GM23338 (cell line): ENCODE measurements around the gene SERPINA1. TPM values are rescaled to one million over a fixed set of nuclear protein-coding genes. Genes with fewer than 3 reads are reported as not detected.

ENCODE experiments used
- ATAC-seq: fragments of 200-7000 bp; cut with Tn5 transposase; 3 replicates; pipeline ENCODE4 v1.9.1; 2020
- DNase-seq: peaks from one replicate; pipeline ENCODE4 v3.0.0-alpha.2; 2015; ENCODE audit warnings: low spot score
- H2AFZ ChIP-seq: fragments of 200-600 bp; sonication (generic); 2 replicates; pipeline ENCODE4 v1.8.0; 2016; ENCODE audit warnings: antibody characterized with exemption, mild to moderate bottlenecking, moderate library complexity
- H3F3A ChIP-seq: fragments of 200-600 bp; sonication (generic); replicated peaks from 2 replicates; pipeline ENCODE4 v1.8.0; 2017; ENCODE audit warnings: antibody characterized with exemption, mixed run types, low read depth
- H3K27ac ChIP-seq: fragments of 200-600 bp; sonication (generic); 2 replicates; pipeline ENCODE4 v1.6.1; 2016; ENCODE audit warnings: low read depth
- H3K27me3 ChIP-seq: fragments of 200-600 bp; sonication (generic); 2 replicates; pipeline ENCODE4 v1.8.0; 2016; ENCODE audit warnings: mild to moderate bottlenecking, mixed run types, moderate library complexity; ENCODE audit not compliant: insufficient read depth
- H3K36me3 ChIP-seq: fragments of 200-600 bp; sonication (generic); 2 replicates; pipeline ENCODE4 v1.8.0; 2016; ENCODE audit warnings: mild to moderate bottlenecking; ENCODE audit not compliant: insufficient read depth
- H3K4me1 ChIP-seq: fragments of 200-600 bp; sonication (generic); 2 replicates; pipeline ENCODE4 v1.8.0; 2016; ENCODE audit warnings: mild to moderate bottlenecking, moderate library complexity; ENCODE audit not compliant: insufficient read depth
- H3K4me2 ChIP-seq: fragments of 200-600 bp; sonication (generic); 2 replicates; pipeline ENCODE4 v1.7.1; 2017; ENCODE audit warnings: mixed run types
- H3K4me3 ChIP-seq: fragments of 200-600 bp; sonication (generic); 2 replicates; pipeline ENCODE4 v1.6.1; 2016; ENCODE audit warnings: mixed run types
- H3K79me2 ChIP-seq: fragments of 200-600 bp; sonication (generic); replicated peaks from 2 replicates; pipeline ENCODE4 v1.8.0; 2017; ENCODE audit warnings: mild to moderate bottlenecking; ENCODE audit not compliant: insufficient read depth
- H3K9me2 ChIP-seq: fragments of 200-600 bp; sonication (generic); 2 replicates; pipeline ENCODE4 v1.8.0; 2017; ENCODE audit not compliant: insufficient read depth
- H4K20me1 ChIP-seq: fragments of 200-600 bp; sonication (generic); replicated peaks from 2 replicates; pipeline ENCODE4 v1.8.0; 2017; ENCODE audit warnings: mild to moderate bottlenecking; ENCODE audit not compliant: insufficient read depth
- H3K27ac Mint-ChIP-seq: 2 replicates; pipeline ENCODE4 v1.8.0; 2020; ENCODE audit warnings: inconsistent platforms, mild to moderate bottlenecking, moderate library complexity, mixed read lengths
- H3K27me3 Mint-ChIP-seq: 3 replicates; pipeline ENCODE4 v1.8.0; 2022; ENCODE audit warnings: low read depth, mild to moderate bottlenecking, moderate library complexity, mixed read lengths, inconsistent platforms; ENCODE audit not compliant: insufficient read depth, poor library complexity
- H3K36me3 Mint-ChIP-seq: 3 replicates; pipeline ENCODE4 v1.8.0; 2021; ENCODE audit warnings: low read depth, mild to moderate bottlenecking, inconsistent platforms, moderate library complexity, mixed read lengths
- H3K4me1 Mint-ChIP-seq: 3 replicates; pipeline ENCODE4 v1.8.0; 2020; ENCODE audit warnings: mild to moderate bottlenecking, inconsistent platforms, mixed read lengths
- H3K4me3 Mint-ChIP-seq: 3 replicates; pipeline ENCODE4 v1.8.0; 2021; ENCODE audit warnings: moderate library complexity, mild to moderate bottlenecking, inconsistent platforms, mixed read lengths
- H3K9me3 Mint-ChIP-seq: 3 replicates; pipeline ENCODE4 v1.8.0; 2020; ENCODE audit warnings: moderate library complexity, mild to moderate bottlenecking, inconsistent platforms, mixed read lengths
- CREB1 ChIP-seq: fragments of 250-450 bp; sonication (Bioruptor Pico); IDR thresholded peaks from 2 replicates; pipeline ENCODE4 v1.5.0; 2020; ENCODE audit warnings: low read depth, mild to moderate bottlenecking, moderate library complexity
- EZH2 ChIP-seq: fragments of 200-600 bp; sonication (generic); IDR thresholded peaks from one replicate; pipeline ENCODE4 v1.8.0; 2017; ENCODE audit warnings: antibody characterized with exemption, mild to moderate bottlenecking, low read depth; ENCODE audit not compliant: unreplicated experiment
- JUNB ChIP-seq: IDR thresholded peaks from one replicate; pipeline ENCODE4 v1.6.1; 2016; ENCODE audit warnings: antibody characterized with exemption; ENCODE audit not compliant: unreplicated experiment
- NANOG ChIP-seq: IDR thresholded peaks from 2 replicates; pipeline ENCODE4 v1.6.1; 2016; ENCODE audit warnings: antibody characterized with exemption, borderline replicate concordance
- POLR2AphosphoS5 ChIP-seq: IDR thresholded peaks from 2 replicates; pipeline ENCODE4 v1.6.1; 2016; ENCODE audit warnings: antibody characterized with exemption, low read depth
- STAT1 ChIP-seq: IDR thresholded peaks from one replicate; pipeline ENCODE4 v1.6.1; 2016; ENCODE audit warnings: antibody characterized with exemption; ENCODE audit not compliant: unreplicated experiment
- ZNF114 ChIP-seq: fragments of 250-450 bp; sonication (Bioruptor Pico); IDR thresholded peaks from 2 replicates; pipeline ENCODE4 v1.5.0; 2020; ENCODE audit warnings: mild to moderate bottlenecking, moderate library complexity
- polyA plus RNA-seq: library from polyadenylated mRNA; unstranded; fragments of >200 nt; fragmentation: Nextera tagmentation; extraction: Ambion mirVana; gene quantifications from 2 replicates; pipeline ENCODE4 v1.2.1, GENCODE V29; 2016
- total RNA-seq: library from RNA; depleted of rRNA; stranded (reverse); fragments of >200 nt; shearing (Covaris generic); gene quantifications from 2 replicates; pipeline ENCODE4 v1.2.3, GENCODE V29; 2014
- TF ChIP-seq, protein P1 (sequence below): IDR thresholded peaks from 2 replicates; pipeline ENCODE4 v1.6.1; 2016; ENCODE audit warnings: antibody characterized with exemption
- TF ChIP-seq, protein P2 (sequence below): IDR thresholded peaks from one replicate; pipeline ENCODE4 v1.6.1; 2018; ENCODE audit warnings: antibody characterized with exemption; ENCODE audit not compliant: unreplicated experiment
- TF ChIP-seq, protein P3 (sequence below), 2 experiments: fragments of 200-600 bp in 1 of 2; sonication (generic) in 1 of 2; conservative IDR thresholded peaks; 2 replicates each; pipeline versions ENCODE4 v1.5.1 to v1.6.1; 2016 to 2017; ENCODE audit warnings: antibody characterized with exemption in 2 of 2, low read depth in 2 of 2, mild to moderate bottlenecking in 2 of 2, moderate library complexity in 1 of 2

SERPINA1 gene
- total and polyA plus RNA-seq, 2 experiments from 2014 or later: not detected

GRCh38 chr14:94330857-94331256 is 57.5 kb downstream of the SERPINA1 start:
- DNase-seq: no peak
- no peaks in the 10 kb centered on the region for H3K9me3 Mint-ChIP-seq
- H3K36me3 Mint-ChIP-seq: no peaks in the 10 kb centered on the region

DNA sequence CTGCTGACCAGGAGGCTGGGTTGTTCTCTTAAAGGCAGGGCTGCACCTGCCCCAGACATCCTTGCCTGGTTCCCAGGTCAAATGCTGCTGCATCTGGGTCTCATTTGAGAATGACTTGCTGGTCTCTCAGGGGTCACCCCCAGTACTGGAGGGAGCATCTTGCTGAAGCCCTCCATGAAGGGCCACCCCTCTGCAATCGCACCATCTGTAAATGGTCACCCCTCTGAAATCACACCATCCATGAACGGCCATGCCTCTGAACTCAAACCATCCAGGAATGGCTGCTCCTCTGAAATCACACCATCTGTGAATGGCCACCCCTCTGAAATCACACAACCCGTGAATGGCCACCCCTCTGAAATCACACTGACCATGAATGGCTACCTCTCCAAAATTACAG is 58.0 kb downstream of the SERPINA1 start:
- Mint-ChIP-seq H3K36me3 (no peaks in the 10 kb centered on the region), H3K4me3 (no peak overlapping the region), H3K4me1 (peaks cover 6% of the 10 kb centered on the region; the same call in 2 of the 3 replicates), H3K9me3 (no peaks in the 10 kb centered on the region), H3K27me3 (peaks cover 3% of the 10 kb centered on the region), H3K27ac (no peak overlapping the region)
- Histone ChIP-seq H3K4me3 (no peak overlapping the region), H4K20me1 (no peaks in the 10 kb centered on the region), H3K27ac (no peak overlapping the region), H3K4me2 (no peak overlapping the region), H3K79me2 (no peaks in the 10 kb centered on the region), H2AFZ (no peak overlapping the region), H3F3A (no peaks in the 10 kb centered on the region), H3K4me1 (no peaks in the 10 kb centered on the region), H3K36me3 (no peaks in the 10 kb centered on the region), H3K27me3 (no peaks in the 10 kb centered on the region), H3K9me2 (no peaks in the 10 kb centered on the region)
- ATAC-seq: no peak
- no peak for DNase-seq
- TF ChIP-seq STAT1: no peak
- TF ChIP-seq JUNB: no peak
- no peak for TF ChIP-seq ZNF114 (CRISPR knock-in tag)
- no peak for TF ChIP-seq NANOG
- TF ChIP-seq, protein P1, sequence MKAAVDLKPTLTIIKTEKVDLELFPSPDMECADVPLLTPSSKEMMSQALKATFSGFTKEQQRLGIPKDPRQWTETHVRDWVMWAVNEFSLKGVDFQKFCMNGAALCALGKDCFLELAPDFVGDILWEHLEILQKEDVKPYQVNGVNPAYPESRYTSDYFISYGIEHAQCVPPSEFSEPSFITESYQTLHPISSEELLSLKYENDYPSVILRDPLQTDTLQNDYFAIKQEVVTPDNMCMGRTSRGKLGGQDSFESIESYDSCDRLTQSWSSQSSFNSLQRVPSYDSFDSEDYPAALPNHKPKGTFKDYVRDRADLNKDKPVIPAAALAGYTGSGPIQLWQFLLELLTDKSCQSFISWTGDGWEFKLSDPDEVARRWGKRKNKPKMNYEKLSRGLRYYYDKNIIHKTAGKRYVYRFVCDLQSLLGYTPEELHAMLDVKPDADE: no peak
- TF ChIP-seq, protein P2, sequence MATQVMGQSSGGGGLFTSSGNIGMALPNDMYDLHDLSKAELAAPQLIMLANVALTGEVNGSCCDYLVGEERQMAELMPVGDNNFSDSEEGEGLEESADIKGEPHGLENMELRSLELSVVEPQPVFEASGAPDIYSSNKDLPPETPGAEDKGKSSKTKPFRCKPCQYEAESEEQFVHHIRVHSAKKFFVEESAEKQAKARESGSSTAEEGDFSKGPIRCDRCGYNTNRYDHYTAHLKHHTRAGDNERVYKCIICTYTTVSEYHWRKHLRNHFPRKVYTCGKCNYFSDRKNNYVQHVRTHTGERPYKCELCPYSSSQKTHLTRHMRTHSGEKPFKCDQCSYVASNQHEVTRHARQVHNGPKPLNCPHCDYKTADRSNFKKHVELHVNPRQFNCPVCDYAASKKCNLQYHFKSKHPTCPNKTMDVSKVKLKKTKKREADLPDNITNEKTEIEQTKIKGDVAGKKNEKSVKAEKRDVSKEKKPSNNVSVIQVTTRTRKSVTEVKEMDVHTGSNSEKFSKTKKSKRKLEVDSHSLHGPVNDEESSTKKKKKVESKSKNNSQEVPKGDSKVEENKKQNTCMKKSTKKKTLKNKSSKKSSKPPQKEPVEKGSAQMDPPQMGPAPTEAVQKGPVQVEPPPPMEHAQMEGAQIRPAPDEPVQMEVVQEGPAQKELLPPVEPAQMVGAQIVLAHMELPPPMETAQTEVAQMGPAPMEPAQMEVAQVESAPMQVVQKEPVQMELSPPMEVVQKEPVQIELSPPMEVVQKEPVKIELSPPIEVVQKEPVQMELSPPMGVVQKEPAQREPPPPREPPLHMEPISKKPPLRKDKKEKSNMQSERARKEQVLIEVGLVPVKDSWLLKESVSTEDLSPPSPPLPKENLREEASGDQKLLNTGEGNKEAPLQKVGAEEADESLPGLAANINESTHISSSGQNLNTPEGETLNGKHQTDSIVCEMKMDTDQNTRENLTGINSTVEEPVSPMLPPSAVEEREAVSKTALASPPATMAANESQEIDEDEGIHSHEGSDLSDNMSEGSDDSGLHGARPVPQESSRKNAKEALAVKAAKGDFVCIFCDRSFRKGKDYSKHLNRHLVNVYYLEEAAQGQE: no peak
- TF ChIP-seq POLR2AphosphoS5: no peak
- TF ChIP-seq, protein P3, sequence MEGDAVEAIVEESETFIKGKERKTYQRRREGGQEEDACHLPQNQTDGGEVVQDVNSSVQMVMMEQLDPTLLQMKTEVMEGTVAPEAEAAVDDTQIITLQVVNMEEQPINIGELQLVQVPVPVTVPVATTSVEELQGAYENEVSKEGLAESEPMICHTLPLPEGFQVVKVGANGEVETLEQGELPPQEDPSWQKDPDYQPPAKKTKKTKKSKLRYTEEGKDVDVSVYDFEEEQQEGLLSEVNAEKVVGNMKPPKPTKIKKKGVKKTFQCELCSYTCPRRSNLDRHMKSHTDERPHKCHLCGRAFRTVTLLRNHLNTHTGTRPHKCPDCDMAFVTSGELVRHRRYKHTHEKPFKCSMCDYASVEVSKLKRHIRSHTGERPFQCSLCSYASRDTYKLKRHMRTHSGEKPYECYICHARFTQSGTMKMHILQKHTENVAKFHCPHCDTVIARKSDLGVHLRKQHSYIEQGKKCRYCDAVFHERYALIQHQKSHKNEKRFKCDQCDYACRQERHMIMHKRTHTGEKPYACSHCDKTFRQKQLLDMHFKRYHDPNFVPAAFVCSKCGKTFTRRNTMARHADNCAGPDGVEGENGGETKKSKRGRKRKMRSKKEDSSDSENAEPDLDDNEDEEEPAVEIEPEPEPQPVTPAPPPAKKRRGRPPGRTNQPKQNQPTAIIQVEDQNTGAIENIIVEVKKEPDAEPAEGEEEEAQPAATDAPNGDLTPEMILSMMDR (conservative IDR thresholded peaks at IDR 0.05; ENCODE audit: low read depth in 2 of 2): no peak
- no peak for TF ChIP-seq CREB1 (CRISPR knock-in tag)

More at GRCh38 chr14:94330857-94331256, 57.5 kb downstream of the SERPINA1 start:
- TF ChIP-seq, protein P1: no peak
- TF ChIP-seq, protein P2: no peak
- TF ChIP-seq JUNB (no peak), STAT1 (no peak), CREB1 (CRISPR knock-in tag) (no peak), NANOG (no peak), ZNF114 (CRISPR knock-in tag) (no peak), EZH2 (no peak)
- ATAC-seq: no peak
- Histone ChIP-seq H3K4me1 (no peaks in the 10 kb centered on the region), H3F3A (no peaks in the 10 kb centered on the region), H3K9me2 (no peaks in the 10 kb centered on the region), H3K4me3 (no peak overlapping the region), H3K36me3 (no peaks in the 10 kb centered on the region), H3K79me2 (no peaks in the 10 kb centered on the region), H4K20me1 (no peaks in the 10 kb centered on the region), H3K27me3 (no peaks in the 10 kb centered on the region), H3K27ac (no peak overlapping the region), H2AFZ (no peak overlapping the region), H3K4me2 (no peak overlapping the region)
- Mint-ChIP-seq H3K27me3 (peaks cover 3% of the 10 kb centered on the region), H3K4me1 (peaks cover 6% of the 10 kb centered on the region; the same call in 2 of the 3 replicates), H3K4me3 (no peak overlapping the region), H3K27ac (no peak overlapping the region)
